IPS-18a (cell line): Measurements from ENCODE around the gene FEV.

ENCODE experiments used
- H3K27ac ChIP-seq: one replicate; pipeline ENCODE4 v1.5.1; 2013; ENCODE audit warnings: low read length
- H3K27me3 ChIP-seq: one replicate; pipeline ENCODE4 v1.6.1; 2013; ENCODE audit warnings: mild to moderate bottlenecking, low read length; ENCODE audit not compliant: control insufficient read depth, insufficient read depth
- H3K36me3 ChIP-seq: one replicate; pipeline ENCODE4 v1.6.1; 2013; ENCODE audit warnings: low read depth, low read length; ENCODE audit not compliant: control insufficient read depth
- H3K4me1 ChIP-seq: one replicate; pipeline ENCODE4 v1.6.1; 2013; ENCODE audit warnings: low read depth, low read length; ENCODE audit not compliant: control insufficient read depth
- H3K4me3 ChIP-seq: one replicate; pipeline ENCODE4 v1.5.1; 2013; ENCODE audit warnings: low read length
- H3K9ac ChIP-seq: one replicate; pipeline ENCODE4 v1.6.1; 2013; ENCODE audit warnings: mild to moderate bottlenecking, low read length, moderate library complexity
- H3K9me3 ChIP-seq: one replicate; pipeline ENCODE4 v1.6.1; 2013; ENCODE audit warnings: low read depth, low read length; ENCODE audit not compliant: control insufficient read depth

FEV gene

DNA sequence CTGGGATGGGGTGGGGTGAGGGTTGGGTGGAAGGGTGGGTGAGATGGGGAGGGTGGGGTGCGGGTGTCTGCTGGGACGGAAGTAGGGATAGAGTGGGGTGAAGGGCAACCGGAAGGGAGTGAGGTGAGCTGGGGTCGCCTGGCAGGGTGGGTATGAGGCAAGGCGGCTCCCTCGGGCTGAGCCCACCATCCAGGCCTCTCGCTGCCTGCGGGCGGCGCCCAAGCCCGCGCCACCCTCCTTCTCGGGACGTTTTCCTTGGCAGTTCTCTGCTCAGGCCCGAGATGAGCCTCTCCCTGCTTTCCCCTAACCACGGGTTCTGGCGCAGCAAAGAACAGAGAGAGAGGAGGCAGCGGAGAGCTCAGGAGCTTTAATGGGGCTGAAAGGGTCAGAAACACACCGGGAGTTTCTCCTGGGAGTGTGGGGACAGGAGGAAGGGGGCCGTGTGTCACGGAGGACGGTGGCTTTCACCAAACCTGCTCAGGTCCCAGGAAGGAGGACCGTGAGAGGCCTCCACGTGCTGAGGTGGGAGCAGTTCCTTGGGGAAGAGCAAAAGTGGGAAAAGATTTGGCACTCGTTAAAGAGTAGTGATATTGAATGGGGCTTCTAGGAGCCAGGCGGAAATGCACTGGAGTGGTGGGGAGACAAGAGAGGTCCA lies 4.1 kb downstream of the FEV start:
- H3K4me1 ChIP-seq = peaks cover 4% of the 10 kb centered on the region
- no peak overlapping the region for H3K4me3 ChIP-seq
- H3K27me3 ChIP-seq = peaks cover 100% of the 10 kb centered on the region
- no peak overlapping the region for H3K9ac ChIP-seq
- H3K27ac ChIP-seq = no peak overlapping the region
- H3K36me3 ChIP-seq = no peaks in the 10 kb centered on the region
- no peaks in the 10 kb centered on the region for H3K9me3 ChIP-seq

DNA sequence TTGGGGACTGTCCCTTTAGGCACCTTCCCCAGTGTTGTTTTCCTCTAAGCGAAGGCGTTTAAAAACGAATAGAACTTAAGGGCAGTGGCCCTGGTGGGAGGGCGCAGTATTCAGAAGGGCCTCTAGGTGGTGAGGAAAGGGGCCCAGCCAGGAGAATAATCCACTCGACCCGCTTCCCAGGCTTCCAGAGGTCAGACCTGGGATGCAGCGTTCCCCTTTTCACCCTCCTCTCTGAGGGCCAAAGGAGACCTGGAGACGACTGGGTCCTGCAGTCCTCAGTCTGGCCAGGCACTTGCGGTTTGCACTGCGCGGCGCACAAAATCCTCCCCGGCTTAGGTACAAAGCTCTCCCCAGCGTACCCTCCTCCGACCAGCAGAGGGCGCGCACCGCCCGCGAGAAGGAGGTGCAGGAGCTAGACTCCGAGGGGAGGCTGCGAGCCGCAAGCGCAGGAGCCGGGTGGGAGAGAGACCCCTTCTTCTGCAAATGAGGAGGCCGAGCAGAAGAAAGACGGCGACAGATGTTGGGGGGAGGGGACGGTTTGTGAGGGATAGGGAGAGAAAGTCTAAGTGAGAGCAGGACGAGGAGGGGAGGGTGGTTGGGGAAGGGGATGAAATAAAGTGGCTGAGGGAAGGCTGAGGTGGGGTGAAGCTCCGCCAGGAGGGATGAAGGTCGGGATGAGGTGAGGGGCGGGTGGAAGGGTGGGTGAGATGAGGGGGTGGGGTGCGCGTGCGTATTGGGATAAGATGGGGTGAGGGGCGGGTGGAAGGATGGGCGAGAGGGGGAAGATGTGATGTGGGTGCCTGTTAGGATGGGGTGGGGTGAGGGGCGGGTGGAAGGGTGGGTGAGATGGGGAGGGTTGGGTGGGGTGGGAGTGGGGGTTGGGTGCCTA lies 4.9 kb downstream of the FEV start:
- no peak overlapping the region for H3K9ac ChIP-seq
- peaks cover 100% of the 10 kb centered on the region for H3K27me3 ChIP-seq
- H3K36me3 ChIP-seq = no peaks in the 10 kb centered on the region
- peaks cover 4% of the 10 kb centered on the region for H3K4me1 ChIP-seq
- no peak overlapping the region for H3K27ac ChIP-seq
- no peaks in the 10 kb centered on the region for H3K9me3 ChIP-seq
- H3K4me3 ChIP-seq = peak overlapping the region; percentile 11

DNA sequence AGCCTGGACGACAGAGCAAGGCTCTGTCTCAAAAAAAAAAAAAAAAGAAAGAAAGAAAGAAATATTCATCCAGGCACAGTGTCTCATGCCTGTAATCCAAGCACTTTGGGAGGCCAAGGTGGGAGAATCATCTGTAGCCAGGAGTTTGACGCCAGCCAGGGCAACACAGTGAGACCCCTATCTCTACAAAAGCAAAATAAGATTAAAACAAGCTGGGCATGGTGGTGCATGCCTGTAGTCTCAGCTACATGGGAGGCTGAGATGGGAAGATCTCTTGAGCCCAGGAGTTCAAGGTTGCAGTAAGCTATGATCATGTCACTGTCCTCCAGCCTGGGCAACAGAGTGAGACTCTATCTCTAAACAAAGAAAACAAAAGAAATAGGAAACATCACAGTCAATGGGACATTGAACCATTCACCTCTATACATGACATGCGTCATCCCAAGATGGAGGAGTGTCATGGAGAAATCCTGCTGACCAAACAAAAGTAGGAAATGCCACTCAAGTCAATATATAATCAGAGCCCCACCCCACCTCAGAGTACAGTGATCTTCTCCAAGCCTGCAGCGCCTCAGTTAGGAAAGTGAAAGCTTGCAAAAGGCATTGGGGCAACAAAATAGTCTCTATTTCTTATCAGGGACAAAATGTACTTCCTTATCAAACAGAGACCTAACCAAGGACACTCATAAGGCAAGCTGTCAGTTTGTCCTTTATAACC lies 9.8 kb downstream of the FEV start:
- Histone ChIP-seq H3K27ac (no peak overlapping the region), H3K4me1 (no peaks in the 10 kb centered on the region), H3K36me3 (no peaks in the 10 kb centered on the region), H3K4me3 (no peak overlapping the region), H3K9me3 (no peaks in the 10 kb centered on the region), H3K9ac (no peak overlapping the region), H3K27me3 (peaks cover 89% of the 10 kb centered on the region)

DNA sequence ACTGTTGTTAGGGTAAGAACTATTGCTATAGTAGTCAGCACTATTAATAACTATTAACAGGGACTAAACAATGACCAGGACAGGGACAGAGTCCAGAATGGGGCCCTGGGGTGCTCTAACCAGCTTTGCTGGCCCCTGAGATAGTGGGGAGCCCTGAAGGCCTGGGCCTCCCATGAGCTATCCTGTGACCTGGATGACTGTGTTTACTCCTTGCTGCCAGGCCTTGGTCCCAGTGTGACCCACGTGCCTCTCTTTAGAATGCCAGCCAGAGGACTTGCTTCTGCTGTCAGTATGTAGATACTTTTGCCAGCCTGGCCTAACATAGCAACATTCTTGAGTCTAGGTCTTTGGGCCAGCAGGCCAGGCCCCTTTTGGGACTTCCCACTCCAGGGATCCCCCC lies 14.1 kb downstream of the FEV start:
- no peaks in the 10 kb centered on the region for H3K4me1 ChIP-seq
- no peak overlapping the region for H3K27ac ChIP-seq
- no peak overlapping the region for H3K4me3 ChIP-seq
- H3K36me3 ChIP-seq = no peaks in the 10 kb centered on the region
- no peaks in the 10 kb centered on the region for H3K9me3 ChIP-seq
- H3K27me3 ChIP-seq = peaks cover 68% of the 10 kb centered on the region
- no peak overlapping the region for H3K9ac ChIP-seq

DNA sequence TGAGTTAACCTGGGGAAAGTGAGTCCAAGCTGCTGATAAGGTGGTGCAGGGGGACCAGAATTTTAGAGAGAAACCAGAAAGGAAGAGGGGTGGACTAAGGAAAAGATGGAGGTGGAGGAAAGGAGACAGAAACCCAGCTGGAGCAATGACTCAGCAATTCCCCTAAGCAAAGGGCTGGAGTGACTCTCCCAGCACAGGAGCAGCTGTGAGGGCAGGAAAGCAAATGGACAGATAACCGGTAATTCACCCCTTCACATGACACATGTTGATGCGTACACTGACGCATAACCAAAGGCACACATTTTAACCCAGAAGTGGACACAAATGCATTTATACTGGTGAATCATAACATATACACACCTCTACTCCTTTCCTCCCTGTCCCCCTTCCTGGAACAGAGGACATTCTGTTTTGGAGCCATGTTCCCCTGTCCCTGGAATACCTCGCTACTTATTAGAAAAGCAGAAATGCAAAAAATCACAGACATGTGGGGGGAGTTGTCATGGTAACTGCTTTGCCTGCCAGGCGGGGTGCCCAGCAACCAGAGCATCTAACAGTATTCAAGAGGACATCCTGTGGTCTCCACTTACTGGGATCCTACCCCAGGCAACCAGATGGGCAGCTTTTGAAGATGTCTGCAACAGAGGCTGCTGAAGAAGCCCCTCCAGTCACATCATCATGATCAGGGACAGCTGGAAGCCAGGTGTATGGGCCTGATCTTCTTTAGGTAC lies 20.8 kb downstream of the FEV start:
- Histone ChIP-seq H3K9ac (peak overlapping the region; percentile 17), H3K9me3 (no peaks in the 10 kb centered on the region), H3K27ac (no peak overlapping the region), H3K4me3 (peak overlapping the region; percentile 67), H3K36me3 (no peaks in the 10 kb centered on the region), H3K4me1 (peaks cover 18% of the 10 kb centered on the region), H3K27me3 (peaks cover 57% of the 10 kb centered on the region)

DNA sequence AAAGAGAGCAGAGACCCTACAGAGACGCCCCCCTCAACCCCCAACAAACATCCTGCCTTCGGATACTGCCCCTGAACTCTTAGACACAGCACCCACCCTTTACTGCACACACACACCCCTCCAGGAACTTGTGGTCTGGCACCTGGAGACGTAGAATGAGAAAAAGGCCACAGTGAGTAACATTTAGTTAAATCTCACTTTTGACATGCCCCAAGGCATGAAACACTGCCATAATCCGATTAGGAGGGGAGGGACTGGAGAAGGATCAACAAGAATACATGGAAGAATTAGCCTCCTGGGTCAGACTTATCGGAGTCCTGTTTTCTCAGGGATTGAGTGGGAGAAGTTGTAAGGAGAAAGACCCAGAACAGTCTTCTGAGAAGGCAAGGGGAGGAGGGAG lies 21.4 kb downstream of the FEV start:
- Histone ChIP-seq H3K27ac (no peak overlapping the region), H3K36me3 (no peaks in the 10 kb centered on the region), H3K9me3 (no peaks in the 10 kb centered on the region), H3K4me3 (peak overlapping the region; percentile 67), H3K27me3 (peaks cover 60% of the 10 kb centered on the region), H3K9ac (peak overlapping the region; percentile 31), H3K4me1 (peaks cover 18% of the 10 kb centered on the region)

DNA sequence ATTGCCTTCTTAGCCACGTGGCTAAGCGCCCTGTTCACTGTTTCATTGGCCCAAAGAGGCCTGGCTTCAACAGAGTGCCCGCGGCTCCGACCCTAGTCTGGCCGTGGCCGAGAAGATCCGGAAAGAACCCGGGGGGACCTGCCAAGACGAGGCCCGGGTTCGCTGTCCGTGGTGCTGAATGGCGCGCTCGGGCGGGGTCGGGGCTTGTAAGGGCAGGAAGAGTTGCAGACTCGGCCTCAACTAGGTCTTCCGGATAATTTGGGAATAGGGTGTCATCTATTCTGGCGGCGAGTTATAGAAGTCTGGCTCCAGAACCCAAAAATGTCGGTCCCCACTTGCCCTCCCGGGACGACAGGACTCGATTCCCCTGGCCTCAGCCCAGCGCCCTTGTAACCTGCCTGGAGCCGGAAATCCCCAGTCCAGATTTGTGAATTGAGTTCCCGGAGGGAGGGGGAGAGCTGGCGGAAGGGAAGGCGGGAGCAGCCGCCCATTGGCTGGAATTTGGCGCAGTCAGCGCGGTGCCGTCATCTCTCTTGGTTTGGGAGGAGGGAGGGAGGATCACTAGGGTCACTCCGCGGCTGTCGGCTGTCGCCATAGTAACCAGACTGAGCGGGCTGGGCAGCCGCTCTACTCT lies 22.0 kb downstream of the FEV start:
- H3K9ac ChIP-seq = no peak overlapping the region
- no peaks in the 10 kb centered on the region for H3K36me3 ChIP-seq
- no peaks in the 10 kb centered on the region for H3K9me3 ChIP-seq
- H3K4me1 ChIP-seq = peaks cover 18% of the 10 kb centered on the region
- peaks cover 60% of the 10 kb centered on the region for H3K27me3 ChIP-seq
- peak overlapping the region; percentile 67 for H3K4me3 ChIP-seq
- no peak overlapping the region for H3K27ac ChIP-seq

DNA sequence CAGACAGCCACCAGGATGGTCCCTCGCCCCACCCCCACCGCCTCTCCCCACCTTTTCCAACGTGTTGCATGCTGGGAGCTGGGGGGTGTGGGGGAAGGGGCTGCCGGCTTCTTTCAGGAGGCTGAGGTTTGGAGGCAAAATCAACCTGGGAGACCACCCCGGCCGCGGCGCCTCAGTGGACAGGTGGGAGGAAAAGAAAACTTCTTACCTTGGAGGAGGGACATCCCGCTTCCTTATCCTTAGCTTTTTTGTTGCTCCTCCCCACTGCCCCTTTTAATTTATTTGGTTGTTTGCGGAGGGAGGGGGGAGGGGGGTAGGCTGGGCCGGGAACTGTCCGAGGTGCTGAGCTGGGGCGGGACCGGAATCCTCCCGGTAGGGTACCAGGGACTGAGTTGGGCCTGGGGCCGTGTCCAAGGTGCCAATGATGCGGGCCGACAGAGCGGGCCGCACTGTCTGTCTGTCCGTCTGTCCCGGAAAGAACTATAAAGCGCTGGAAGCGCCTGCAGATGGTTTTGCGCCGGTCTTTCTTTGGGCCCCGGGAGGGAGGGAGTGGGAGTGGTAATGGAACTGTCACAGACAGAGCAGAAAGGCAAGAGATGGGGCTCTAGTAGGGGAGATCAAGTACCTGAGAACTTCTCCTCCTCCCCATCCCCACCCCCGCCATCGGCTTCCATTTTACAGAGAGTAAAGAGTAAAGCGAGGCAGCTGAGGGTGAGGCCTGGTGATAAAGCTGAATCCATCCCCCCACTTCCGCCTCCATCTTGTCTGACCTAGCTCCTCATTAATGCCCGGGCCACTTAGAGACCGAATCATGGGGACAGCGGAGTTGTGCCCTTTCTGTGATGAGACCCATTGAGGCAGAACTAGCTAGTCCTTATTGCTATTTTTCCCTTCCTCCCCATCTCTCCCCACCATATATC lies 23.1 kb downstream of the FEV start:
- H3K27ac ChIP-seq = no peak overlapping the region
- no peaks in the 10 kb centered on the region for H3K36me3 ChIP-seq
- H3K4me3 ChIP-seq = peak overlapping the region; percentile 0
- H3K4me1 ChIP-seq = peaks cover 18% of the 10 kb centered on the region
- no peaks in the 10 kb centered on the region for H3K9me3 ChIP-seq
- no peak overlapping the region for H3K9ac ChIP-seq
- H3K27me3 ChIP-seq = peaks cover 63% of the 10 kb centered on the region

DNA sequence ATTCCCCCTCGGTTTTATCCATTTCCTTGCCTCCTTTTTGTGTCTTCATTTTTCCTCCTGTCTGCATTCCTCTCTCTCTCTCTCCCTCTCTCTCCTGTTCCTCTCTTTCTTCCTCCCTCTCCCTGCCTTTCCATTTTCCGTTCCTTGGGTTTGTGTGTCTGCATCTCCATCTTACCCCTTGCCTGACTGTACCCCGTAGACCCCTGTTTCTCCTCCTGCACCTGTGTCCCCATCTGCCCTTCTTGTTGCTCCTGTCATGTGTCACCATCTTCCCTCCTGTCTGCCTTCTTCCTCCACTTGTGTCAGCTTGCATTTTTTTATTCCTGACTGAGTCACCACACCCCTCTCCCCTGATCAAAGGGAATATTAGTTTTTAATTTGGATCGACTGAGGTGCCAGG lies 23.8 kb downstream of the FEV start:
- H3K36me3 ChIP-seq = no peaks in the 10 kb centered on the region
- no peak overlapping the region for H3K27ac ChIP-seq
- H3K9ac ChIP-seq = no peak overlapping the region
- H3K4me1 ChIP-seq = peaks cover 18% of the 10 kb centered on the region
- peak overlapping the region; percentile 0 for H3K4me3 ChIP-seq
- H3K27me3 ChIP-seq = peaks cover 69% of the 10 kb centered on the region
- no peaks in the 10 kb centered on the region for H3K9me3 ChIP-seq
